Measurements from ENCODE around the gene FAM89A.
"Not testable (repeated sequence)": the region's sequence is repeated elsewhere in the genome, so short reads cannot be mapped to it uniquely, and the experiment has no call there.

The FAM89A gene

GRCh38 chr1:231055271-231055670 lies 15.2 kb upstream of the FAM89A start:
- no peak for DNase-seq

DNA sequence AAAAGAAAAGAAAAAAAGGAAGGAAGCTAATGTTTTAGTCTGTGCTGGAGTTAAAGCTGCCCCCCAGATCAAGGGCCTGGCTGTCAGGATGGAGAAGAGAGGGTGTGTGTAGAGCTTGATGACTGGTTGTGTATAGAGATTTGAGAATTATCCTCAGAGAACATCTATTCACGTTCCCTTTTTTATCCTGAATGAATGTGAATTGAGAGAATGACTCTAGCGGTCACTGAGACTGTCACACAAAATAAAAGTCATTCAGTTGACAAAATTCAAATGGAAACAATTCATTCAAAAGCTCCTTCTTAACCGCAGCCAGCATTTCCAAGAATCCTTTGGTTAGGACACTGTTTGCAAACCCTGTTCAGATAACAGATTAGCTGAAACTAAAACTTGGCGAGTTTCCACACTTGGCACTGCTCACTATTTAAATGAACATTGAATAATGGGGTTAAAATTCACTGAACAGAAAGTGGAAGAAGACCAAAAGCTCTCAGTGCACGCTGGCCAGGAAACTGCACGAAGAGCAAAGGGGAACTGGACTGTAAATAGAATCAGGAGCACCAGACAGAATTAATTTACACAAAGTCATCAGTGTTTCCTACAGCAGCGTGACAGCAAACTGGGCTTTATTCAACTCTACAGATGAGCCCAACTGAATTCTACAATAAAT lies 13.6 kb upstream of the FAM89A start:
- DNase-seq, result no peak

GRCh38 chr1:231052777-231053176 lies 12.7 kb upstream of the FAM89A start:
- DNase-seq, result no peak

DNA sequence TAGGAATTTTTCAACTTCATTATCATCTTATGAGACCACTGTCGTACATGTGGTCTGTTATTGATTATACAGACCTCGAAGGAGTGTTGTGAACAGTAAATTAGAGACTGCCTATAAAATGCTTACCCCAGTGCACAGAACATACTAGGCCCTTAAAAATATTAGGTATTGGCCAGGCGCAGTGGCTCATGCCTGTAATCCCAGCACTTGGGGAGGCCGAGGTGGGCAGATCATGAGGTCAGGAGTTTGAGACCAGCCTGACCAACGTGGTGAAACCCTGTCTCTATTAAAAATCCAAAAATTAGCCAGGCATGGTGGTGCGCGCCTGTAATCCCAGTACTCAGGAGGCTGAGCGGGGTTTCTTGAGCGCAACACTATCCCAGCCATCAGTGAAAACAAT lies 10.9 kb upstream of the FAM89A start:
- DNase-seq, result not testable (repeated sequence)

GRCh38 chr1:231050395-231050794 lies 10.3 kb upstream of the FAM89A start:
- DNase-seq, result no peak

- no peak for DNase-seq
Measured at GRCh38 chr1:231049121-231049979, 9.3 kb upstream of the FAM89A start.

GRCh38 chr1:231048419-231048818 lies 8.4 kb upstream of the FAM89A start:
- DNase-seq, result not testable (repeated sequence)

DNA sequence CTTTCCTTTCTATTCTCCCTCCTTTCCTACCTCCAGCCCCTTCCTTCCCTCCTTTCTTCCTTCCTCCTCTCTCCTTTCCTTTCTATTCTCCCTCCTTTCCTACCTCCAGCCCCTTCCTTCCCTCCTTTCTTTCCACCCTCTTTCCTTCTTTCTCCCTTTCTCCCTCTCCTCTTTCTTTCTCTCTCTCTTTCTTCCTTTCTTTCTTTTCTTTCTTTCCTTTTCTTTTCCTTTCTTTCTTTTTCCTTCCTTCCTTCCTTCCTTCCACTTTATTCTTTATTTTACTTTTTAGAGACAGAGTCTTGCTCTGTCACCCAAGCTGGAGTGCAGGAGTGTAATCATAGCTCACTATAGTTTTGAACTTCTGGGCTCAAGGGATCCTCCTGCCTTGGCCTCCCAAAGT lies 7.5 kb upstream of the FAM89A start:
- DNase-seq, result not testable (repeated sequence)

DNA sequence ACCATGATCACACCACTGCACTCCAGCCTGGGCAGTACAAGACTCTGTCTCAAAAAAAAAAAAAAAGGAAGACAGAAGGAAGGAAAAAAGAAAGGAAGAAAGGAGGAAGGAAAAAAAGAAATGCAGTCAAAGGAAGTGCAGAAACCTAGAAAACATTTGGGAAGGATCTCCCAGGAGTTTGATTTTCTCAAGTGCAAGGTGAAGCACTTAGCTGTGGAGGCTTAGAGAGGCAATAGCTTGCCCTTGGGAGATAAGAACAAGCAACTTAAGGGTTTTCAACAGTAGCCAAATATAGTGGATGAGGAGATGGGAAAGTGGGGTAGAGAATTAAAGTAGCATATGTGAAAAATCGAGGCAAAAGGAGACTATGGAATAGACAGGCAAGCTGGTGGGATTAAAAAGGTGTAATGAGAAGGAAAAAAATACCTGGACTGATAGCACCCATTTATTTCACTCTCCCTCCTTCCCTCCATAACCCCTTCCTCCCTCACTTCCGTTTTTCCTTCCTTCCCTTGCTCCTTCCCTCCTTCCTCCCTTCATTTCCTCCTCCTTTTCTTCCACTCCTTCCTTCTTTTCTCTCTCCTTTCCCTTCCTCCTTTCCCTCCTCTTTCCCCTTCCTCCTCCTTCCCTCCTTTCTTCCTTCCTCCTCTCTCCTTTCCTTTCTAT lies 6.8 kb upstream of the FAM89A start:
- DNase-seq, result no peak

DNA sequence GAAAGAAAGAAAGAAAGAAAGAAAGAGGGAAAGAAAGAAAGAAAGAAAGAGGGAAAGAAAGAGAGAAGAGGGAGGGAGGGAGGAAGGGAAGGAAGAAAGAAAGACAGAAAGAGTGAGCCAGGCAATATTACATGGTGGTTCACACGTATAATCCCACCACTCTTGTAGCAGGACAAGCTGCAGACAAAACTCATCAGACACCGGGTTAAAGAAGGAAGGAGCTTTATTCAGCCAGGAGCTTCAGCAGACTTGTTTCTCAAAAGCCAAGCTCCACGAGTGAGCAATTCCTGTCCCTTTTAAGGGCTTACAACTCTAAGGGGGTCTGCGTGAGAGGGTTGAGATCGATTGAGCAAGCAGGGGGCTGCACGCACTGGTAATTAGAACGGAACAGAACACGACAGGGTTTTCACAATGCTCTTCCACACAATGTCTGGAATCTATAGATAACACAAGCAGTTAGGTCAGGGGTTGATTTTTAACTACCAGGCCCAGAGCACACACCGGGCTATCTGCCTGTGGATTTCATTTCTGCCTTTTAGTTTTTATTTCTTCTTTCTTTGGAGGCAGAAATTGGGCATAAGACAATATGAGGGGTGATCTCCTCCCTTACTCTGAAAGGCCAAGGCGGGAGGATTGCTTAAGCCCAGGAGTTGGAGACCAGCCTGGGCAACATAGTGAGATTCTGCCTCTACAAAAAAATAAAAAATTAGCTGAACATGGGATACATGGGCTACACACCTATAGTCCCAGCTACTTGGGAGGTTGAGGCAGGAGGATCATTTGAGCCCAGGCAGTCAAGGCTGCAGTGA lies 6.1 kb upstream of the FAM89A start:
- not testable (repeated sequence) for DNase-seq

DNA sequence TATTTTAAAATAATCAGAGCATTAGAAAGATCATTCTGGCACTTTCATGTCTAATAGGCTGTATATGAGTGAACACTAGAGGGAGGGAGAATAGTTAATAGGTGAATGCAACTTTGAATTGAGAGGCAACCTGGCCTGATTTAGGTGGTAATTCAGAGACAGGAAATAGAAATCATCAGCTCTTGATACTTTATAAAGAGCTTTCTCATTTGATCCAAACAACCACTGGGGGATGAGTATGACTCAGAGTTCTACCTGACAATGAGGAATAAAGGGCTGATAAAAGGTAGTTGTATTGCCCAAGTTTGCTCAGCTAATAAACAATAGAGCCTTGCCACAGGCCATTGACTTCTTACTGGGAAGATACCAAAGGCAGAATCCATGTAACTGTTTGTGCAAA lies 5.2 kb upstream of the FAM89A start:
- DNase-seq, result no peak

GRCh38 chr1:231044588-231044987 lies 4.5 kb upstream of the FAM89A start:
- DNase-seq, result no peak

GRCh38 chr1:231041719-231042261 lies 1.7 kb upstream of the FAM89A start:
- no peak for DNase-seq

GRCh38 chr1:231040800-231041718 lies 1.0 kb upstream of the FAM89A start:
- no peak for DNase-seq

DNA sequence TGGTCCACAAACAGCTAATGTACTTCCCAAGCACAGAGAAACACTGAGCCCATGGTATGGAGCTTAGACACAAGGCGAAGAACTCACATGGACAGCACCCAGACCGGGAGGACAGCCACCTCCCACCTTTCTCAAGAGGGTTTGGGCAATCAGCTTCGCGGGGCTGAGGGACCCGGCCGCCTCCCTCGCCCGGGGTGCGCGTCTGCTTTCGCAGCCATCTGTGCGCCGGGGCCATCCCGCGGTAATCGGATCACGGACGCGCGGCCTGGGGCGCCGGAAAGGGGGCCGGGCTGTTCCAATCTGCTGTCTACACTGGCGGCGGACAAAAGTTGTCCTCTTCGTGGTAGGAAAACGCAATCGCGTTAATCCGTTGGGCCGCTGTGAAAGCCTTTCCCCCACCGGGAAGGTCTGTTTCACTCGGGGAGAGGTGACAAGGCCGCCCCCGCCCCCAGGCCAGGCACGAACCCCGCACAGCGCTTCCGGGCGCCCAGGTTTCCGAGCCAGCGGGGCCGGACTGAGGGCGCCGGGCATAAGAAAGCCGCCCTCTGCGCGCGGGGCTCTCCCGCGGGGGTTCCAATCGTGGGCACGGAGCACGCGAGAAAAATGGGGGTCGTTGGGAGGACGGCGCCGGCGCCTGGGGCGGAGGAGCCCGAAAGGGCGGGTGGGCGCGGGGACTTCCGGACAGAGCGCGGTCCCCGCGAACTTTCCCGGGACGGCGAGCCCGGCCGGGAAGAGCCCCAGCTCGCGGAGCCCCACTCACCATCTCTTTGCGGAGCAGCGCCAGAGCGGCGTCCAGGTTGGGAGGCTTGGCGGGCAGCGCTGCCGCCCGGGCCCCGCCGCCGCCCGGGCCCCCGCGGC lies 664 bp downstream of the FAM89A start:
- DNase-seq, result peak; percentile 9

- no peak for DNase-seq
Measured at GRCh38 chr1:231037585-231038517, 2.2 kb downstream of the FAM89A start.

DNA sequence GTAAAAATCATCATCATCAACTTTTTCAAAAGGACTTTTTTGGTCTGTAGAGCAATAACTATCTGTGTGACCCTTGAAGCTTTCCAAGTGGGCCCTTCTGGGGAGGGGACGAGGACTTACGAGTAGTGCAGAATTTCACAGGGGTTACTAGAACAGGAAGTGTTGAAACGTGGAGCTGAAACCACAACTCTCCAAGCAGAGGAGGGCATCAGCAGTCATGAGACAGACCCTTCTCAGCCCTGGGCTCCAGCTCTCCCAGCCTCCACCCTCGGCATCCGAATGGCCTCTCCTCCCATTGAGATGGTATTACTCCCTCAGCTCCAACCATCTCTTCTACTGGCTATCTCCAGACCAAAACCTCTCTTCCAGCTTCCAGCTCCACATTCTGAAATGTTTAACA lies 3.6 kb downstream of the FAM89A start:
- no peak for DNase-seq

- DNase-seq, result no peak
Measured at GRCh38 chr1:231035799-231036198, 4.3 kb downstream of the FAM89A start.

- DNase-seq, result no peak
Measured at GRCh38 chr1:231032963-231033362, 7.1 kb downstream of the FAM89A start.
